ENCODE data around the gene AMIGO3.

AMIGO3 gene

GRCh38 chr3:49738067-49738713 is 18.7 kb upstream of the AMIGO3 start:
- no peak for DNase-seq (ENCODE audit: low read depth)
- no peak for TF ChIP-seq CTCF (IDR thresholded peaks at IDR 0.05; ENCODE audit: control insufficient read depth, insufficient read depth, low read depth, low read length, missing control alignments)
- no peak overlapping the region for H3K4me3 ChIP-seq (ENCODE audit: control insufficient read depth, low read depth, low read length)

DNA sequence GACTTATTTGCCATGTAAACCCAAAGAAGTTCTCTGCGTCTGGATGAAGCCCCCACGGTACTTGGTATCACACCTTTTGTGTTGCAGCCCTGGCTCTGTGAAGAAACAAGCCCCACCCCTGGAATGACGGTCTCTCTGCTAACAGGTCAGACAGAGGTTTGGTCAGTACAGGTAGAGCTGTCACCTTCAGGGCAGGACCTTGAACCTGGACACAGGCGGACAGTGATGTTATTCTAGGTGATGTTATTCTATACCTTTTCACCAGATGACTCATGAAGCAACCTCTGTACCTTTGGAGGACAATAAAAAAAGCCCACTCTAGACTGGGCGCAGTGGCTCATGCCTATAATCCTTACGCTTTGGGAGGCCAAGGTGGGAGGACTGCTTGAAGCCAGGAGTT is 15.3 kb upstream of the AMIGO3 start:
- H3K4me3 ChIP-seq (ENCODE audit: control insufficient read depth, low read depth, low read length): no peak overlapping the region
- no peak for TF ChIP-seq CTCF (IDR thresholded peaks at IDR 0.05; ENCODE audit: control insufficient read depth, insufficient read depth, low read depth, low read length, missing control alignments)
- no peak for DNase-seq (ENCODE audit: low read depth)

DNA sequence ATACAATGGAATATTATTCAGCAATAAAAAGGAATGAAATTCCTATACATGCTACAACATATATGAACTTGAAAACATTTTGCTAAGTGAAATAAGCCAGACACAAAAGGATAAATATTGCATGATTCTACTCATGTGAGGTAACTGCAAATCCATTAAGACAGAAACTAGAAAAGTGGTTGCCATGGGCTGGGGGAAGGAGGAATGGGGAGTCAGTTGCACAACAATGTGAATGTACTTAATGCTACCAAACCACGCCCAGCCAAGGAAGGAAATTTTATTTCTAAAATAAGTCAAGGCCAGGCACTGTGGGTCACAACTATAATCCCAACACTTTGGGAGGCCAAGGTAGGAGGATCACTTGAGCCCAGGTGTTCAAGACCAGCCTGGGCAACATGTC is 14.1 kb upstream of the AMIGO3 start:
- no peak overlapping the region for H3K4me3 ChIP-seq (ENCODE audit: control insufficient read depth, low read depth, low read length)
- TF ChIP-seq CTCF (IDR thresholded peaks at IDR 0.05; ENCODE audit: control insufficient read depth, insufficient read depth, low read depth, low read length, missing control alignments): no peak

DNA sequence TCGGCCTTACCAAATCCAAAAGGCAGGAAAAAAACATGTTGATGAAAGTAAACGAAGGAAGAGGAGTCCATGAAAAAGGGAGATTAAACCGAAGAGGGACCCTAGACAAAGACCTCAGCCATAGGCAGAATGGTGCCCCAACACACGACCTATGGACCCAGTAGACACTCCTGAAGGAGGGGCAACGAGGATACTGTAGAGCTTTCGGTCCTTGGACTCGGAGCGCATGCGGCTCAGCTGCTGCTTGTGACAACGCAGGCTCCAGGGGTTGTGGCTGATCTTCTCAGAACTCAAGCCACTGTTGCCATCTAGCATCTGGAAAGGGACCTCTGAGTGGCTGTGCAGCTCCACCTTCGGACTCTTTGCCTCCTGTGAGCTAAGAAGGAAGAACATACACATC is 13.1 kb upstream of the AMIGO3 start:
- no peak overlapping the region for H3K4me3 ChIP-seq (ENCODE audit: control insufficient read depth, low read depth, low read length)
- TF ChIP-seq CTCF (IDR thresholded peaks at IDR 0.05; ENCODE audit: control insufficient read depth, insufficient read depth, low read depth, low read length, missing control alignments): no peak
- no peak for DNase-seq (ENCODE audit: low read depth)

More for the DNA sequence above, 14.1 kb upstream of the AMIGO3 start:
- no peak for DNase-seq (ENCODE audit: low read depth)

GRCh38 chr3:49729966-49730609 is 10.6 kb upstream of the AMIGO3 start:
- DNase-seq (ENCODE audit: low read depth): no peak
- H3K4me3 ChIP-seq (ENCODE audit: control insufficient read depth, low read depth, low read length): no peak overlapping the region
- no peak for TF ChIP-seq CTCF (IDR thresholded peaks at IDR 0.05; ENCODE audit: control insufficient read depth, insufficient read depth, low read depth, low read length, missing control alignments)

- no peak for TF ChIP-seq CTCF (IDR thresholded peaks at IDR 0.05; ENCODE audit: control insufficient read depth, insufficient read depth, low read depth, low read length, missing control alignments)
- DNase-seq (ENCODE audit: low read depth): no peak
- no peak overlapping the region for H3K4me3 ChIP-seq (ENCODE audit: control insufficient read depth, low read depth, low read length)
Measured at GRCh38 chr3:49727924-49728361, 8.5 kb upstream of the AMIGO3 start.
